HG03066 (cell line): Measurements from ENCODE around the gene EFEMP2.

Experiments used
- ATAC-seq: cut with Tn5 transposase; IDR thresholded peaks from one replicate; pipeline ENCODE4 v1.9.1; 2021; ENCODE audit warnings: low read depth; ENCODE audit not compliant: unreplicated experiment

Gene EFEMP2

GRCh38 chr11:65872586-65873317, at the start of gene EFEMP2:
Gene EFEMP2 (minus strand): TSS chr11:65872800. CDS start chr11:65872354, 446 bp downstream.
- ATAC-seq = no peak

DNA sequence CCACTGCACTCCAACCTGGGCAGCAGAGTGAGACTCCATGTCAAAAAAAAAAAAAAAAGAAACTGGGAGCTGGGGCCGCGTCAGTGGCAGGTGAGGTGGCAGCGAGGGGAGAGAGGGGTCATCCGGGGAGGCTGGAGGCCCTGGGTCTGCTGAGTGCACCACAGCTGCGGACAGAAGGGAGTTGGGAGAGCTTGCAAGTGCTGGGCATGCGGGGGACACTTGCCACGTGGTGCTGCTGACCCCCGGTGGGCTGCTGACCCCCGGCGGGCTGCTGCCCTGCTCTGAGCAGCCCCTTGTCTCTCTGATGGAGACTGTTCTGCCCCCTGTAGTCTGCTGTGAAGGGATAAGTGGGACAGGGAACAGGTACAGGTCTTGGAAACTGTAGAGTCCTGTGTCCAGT, 49.3 kb upstream of the EFEMP2 start:
- no peak for ATAC-seq

DNA sequence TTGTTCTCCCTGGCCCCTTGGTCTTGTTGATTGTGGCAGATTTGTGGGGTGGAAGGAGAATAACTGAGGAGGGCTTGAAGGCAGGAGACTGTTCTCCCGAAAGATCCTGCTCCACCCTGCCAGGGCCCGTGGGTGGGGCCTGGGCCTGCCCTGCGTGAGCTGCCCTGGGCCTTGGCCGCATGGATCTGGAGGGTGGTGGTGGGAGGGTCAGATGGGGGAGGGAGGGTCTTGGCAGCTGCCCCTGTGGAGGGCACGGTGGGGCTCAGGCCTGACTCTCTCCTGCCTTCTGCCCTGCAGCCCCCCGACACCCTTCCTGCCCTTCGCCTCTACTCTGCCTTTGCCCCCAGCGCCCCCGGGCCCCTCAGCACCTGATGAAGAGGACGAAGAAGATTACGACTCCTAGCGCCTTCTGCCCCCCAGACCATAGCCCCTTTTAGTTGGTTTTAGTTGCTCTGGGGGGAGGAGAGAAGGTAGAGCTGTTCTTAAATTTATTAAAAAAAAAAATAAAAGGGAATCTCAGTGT, 48.5 kb upstream of the EFEMP2 start:
- ATAC-seq = no peak

DNA sequence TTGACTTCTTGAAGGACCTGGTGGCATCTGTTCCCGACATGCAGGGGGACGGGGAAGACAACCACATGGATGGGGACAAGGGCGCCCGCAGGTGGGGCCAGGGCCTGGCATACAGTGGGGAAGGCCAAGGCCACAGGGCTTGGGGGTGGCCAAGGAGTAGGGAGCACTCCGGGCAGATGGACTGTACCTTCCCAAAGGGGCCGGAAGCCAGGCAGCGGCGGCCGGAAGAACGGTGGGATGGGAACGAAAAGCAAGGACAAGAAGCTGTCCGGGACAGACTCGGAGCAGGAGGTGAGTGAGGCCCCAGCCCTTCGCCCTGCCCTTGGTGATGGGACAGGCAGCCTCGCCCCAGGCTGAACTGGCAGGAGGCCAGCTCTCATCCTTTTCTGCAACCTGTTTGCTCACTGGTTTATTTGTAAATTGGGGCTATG, 47.8 kb upstream of the EFEMP2 start:
- ATAC-seq = no peak

DNA sequence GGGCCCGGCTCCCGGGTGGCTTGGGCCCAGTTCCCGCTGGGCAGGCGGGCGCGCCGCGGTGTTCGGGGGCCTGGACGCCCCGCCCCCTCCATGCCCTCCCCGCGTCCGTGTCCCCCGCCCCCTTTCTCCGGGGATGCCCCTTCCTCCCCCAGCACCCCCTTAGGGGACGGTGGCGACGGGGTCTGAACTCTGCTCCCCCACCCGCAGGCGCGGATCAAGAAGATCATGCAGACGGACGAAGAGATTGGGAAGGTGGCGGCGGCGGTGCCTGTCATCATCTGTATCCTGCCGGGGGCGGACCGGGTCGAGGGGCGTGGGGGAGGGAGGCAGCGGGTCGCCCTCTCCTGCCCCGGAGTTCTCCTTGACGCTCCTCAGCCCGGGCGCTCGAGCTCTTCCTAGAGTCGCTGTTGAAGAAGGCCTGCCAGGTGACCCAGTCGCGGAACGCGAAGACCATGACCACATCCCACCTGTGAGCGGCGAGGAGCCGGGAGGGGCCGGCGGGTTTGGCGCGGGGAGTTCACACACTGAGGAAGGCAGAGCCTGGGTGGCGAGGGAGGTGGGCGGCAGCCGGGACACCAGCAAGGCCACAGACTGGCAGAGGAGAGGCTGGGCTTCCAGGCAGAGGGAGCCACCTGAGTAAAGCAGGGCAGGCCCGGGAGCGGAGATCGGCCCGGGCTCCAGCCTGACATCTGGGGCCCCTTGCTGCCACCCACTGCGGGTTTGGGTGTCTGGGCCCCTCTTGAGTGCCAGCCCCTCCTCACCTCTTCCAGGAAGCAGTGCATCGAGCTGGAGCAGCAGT, 47.2 kb upstream of the EFEMP2 start:
- peak; percentile 29 for ATAC-seq

- peak; percentile 86 for ATAC-seq
Observed at GRCh38 chr11:65919141-65919572, 46.6 kb upstream of the EFEMP2 start, which contains the start of gene DRAP1. Gene DRAP1 (plus strand): TSS chr11:65919426. CDS start chr11:65919502, 76 bp downstream.

DNA sequence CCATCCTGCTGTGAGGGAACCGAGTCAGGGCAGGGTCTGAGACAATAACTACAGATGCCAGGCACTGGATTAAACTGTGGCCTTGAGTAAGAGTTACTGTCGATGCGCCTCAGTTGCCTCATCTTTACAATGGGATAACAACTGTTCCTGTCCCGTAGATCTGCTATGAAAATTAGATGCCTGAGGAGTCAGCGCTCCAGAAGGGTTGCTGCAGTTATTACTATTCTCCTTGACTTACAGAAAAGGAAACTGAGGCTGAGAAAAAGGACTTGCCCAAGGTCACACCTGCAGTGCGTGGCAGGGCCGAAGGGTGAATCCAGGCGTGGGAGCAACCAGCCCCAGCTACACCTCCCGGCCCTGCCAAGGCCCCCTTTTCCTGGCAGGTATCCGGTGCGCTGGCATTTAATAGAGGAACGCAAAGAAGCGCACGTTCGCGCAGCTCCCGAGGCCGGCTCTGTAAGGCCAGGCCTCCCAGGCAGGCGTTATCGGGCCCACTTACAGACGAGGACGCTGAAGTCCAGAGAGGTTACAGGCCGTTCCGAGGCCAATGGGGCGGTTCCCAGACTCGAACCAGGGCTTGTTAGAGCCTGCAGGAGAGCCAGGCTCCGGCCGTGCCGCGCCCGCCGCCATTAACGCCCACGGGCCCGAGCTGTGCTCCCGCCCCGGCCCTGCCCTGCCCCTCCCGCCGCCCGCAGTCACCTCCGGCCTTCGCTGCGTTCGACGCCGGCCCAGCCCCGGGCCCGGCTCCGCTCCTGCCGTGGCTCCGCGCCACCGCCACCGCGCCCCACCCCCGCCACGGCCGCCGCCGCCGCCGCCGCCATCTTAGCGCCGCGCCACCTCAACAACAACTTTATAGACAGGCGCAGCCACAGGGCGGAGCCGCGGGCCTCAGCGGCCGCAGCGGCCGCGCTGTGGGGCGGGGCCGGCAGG, 45.9 kb upstream of the EFEMP2 start, which contains the start of gene C11orf68:
Gene C11orf68 (minus strand): TSS at position 852 of the 930 bp plus-strand sequence. CDS start 31 bp downstream, at position 821.
- peak; percentile 41 for ATAC-seq

DNA sequence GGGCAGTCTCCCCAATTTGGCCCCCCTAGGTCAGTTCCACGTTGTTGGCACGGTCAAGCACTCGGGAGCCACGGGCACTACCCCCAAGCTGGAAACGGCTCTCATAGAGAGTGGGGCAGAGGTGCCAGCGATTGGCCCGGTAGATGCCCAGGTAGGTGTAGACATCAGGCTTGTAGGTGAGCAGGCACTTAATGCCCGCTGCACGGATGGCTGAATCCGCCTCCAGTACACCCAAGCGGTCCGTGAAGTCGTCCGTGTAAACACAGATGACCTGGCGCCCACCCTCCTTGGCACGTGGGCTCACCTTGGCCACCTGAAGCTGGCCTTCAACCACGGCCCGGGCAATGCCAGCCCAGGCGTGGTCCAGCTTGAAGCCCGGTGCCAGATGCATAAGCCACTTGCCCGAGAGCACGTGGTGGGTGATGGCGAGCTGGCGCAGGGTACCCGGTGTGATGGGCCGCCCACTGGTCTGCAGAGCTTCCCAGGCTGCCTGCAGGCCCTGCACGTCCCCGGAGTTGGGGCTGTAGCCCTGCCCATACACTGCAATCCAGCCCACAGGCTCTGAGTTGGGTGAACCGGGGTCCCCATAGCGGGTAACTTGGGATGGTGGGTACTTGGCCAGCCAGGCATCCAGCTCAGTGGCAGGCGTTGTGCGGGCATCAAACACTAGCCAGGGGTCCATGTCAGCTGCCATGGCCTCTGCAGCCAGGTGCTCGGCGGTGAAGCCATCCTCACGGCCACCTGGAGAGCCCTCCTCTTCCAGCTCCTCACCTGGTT, 45.0 kb upstream of the EFEMP2 start:
- no peak for ATAC-seq

DNA sequence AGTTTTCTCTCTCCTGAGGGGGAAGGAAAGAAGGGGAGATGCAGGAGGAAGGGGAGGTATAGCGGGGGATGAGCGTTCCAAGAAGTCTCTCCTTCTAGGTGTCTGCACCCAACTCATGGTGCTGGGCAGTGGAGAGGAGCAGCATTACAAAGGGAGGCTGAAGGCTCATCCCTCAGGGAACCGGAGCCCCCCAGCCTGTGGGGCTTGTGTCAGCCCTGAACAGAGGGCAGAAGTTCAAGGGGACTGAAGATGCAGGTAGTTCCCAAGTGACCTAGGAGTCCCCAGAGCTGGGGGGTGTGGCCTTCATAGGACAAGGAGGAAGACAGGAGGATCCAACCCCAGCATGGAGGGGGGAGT, 44.5 kb upstream of the EFEMP2 start:
- no peak for ATAC-seq

- no peak for ATAC-seq
Observed at GRCh38 chr11:65916391-65916790, 43.8 kb upstream of the EFEMP2 start.

DNA sequence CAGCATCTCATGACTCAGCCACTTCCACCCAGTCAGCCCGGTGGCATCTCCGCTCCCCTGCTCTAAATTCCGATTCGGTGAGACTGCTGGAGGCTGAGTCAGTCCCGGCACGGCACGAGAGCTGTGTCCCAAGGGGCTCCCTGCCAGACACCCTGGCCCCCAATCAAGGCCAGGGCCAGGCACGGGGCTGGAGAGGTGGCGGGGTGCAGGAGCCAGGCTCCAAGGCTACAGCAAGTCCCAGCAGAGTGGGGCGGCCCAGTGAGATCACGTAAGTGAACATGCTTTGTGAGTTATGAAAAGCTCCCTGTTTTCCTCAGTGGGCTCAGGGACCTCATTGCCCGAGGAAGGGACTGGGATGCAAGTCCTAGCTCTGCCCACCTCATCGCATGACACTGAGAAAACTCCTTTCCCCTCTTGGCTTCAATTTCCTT, 43.2 kb upstream of the EFEMP2 start:
- ATAC-seq = no peak

DNA sequence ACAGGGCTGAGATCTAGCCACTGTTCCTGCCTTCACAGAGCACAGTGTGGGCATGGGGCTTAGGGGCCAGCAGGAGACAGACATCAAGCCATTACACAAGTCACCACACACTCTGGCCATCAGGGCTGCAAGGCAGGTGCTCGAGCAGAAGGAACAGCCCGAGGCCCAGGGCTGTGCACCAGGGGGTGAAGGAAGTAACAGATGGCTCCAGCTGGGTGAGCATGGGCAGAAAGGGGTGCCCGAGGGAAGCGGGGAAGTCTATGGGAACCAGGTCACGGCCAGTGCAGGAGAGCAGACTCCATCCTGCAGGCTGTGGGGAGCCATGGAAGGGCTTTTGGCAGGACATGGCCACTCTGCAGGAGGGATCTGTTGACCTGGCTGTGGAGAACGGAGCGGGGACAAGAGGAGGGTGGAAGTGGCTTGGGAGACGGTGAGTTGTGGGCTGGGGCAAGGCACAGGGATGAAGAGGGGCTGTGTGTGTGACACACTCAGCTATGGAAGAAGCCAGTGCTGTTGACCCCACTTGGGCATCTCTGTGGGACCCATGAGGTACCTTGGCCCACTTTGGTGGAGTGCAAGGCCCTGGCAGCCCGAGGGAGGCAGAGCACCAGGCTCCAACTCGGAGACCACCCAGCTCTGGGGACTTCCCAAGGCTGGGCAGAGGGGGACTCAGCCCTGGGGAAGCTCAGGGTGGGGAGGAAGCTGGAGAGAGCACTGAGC, 42.7 kb upstream of the EFEMP2 start:
- no peak for ATAC-seq

GRCh38 chr11:65912845-65913244, 40.2 kb upstream of the EFEMP2 start:
- ATAC-seq = no peak

DNA sequence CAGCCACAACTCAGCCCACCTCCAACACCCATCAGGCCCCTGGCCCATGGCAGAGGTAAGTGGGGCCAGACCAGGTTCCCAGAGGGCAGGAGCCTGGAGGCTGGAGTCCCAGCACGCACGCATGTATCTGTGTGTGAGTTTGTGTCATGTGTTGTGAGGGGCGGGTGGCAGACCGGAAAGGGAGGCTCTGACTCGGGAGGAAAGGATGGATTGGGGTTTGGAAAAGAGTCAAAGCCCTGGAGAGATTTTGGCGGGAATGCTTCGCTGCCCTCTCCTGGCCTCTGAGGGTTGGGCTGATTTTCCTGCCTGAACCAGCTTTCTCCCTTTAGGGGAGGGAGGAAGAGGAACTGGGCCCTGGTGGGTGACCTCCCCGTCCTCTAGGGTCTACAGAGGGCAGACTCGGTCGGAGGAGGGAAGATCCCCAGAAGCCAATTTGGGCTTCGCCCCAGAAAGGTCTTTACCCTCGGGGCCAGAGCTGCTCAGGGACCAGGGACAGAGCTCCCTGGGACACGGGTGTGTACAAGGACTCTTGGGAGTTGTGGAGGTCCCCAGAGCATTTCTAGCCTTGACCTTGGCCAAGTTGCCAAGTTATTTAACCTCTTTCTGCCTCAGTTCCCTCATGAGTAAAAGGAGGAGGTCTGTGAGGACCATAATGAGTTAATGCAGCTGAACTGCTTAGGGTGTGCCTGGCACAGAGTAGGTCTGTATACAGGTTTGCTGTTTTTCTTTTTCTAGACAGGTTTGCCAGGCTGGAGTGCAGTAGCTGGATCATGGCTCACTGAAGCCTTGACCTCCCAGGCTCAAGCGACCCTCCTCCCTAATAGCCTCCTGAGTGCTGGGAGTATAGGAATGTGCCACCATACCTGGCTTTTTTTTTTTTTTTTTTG, 39.3 kb upstream of the EFEMP2 start:
- ATAC-seq = no peak

GRCh38 chr11:65907878-65908277, 35.3 kb upstream of the EFEMP2 start:
- no peak for ATAC-seq

- no peak for ATAC-seq
Observed at GRCh38 chr11:65906602-65907001, 34.0 kb upstream of the EFEMP2 start.

DNA sequence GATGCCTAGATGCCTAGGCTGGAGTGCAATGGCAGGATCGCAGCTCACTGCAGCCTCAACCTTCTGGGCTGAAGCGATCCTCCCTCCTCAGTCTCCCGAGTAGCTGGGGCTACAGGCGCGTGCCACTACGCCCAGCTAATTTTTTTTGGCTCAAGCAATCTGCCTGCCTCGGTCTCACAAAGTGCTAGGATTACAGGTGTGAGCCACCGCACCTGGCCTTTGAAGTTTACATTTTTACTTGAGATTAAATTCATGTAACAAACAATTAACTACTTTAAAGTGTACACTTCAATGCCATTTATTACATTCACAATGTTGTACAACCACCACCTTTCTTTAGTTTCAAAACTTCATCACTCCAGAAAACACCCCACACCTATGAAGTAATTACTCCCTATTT, 31.1 kb upstream of the EFEMP2 start:
- no peak for ATAC-seq

DNA sequence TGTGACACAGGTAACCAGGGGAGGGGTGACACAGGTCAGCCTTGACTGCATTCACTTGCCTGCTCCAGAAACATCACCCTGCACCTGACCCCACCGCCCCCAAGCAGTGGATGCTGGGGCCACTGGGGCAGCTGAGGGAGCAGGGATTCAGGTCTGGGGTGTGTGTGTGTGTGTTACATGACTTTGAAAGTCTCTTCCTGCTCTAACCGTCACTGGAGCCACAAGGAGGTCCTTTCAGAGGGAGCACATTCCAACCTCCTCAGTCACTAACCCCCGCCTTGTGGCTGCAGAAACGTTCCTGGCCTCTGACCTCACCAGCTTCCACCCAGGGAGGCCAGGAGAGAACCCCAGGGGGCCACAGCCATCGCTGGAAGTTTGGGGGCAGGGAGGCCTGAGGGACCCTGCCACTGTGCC, 30.5 kb upstream of the EFEMP2 start:
- ATAC-seq = no peak
